Measurements from ENCODE around the gene MNX1.

DNA sequence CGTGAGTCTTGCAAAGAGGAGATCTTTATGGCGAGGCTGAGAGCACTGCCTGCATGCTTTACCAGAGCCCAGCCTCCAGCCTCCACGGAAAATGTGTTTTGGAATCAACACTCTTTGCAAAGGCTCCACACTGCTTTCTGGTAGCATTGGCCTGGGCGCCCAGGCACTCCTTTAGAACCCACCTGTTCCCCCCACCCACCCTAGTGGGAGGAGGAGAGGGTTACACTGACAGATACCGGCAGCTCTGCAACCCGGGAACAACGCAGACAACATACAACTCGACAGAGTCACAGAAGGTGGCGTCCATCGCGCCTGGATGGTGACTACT is 5.5 kb upstream of the MNX1 start:
- TF ChIP-seq, protein P1, sequence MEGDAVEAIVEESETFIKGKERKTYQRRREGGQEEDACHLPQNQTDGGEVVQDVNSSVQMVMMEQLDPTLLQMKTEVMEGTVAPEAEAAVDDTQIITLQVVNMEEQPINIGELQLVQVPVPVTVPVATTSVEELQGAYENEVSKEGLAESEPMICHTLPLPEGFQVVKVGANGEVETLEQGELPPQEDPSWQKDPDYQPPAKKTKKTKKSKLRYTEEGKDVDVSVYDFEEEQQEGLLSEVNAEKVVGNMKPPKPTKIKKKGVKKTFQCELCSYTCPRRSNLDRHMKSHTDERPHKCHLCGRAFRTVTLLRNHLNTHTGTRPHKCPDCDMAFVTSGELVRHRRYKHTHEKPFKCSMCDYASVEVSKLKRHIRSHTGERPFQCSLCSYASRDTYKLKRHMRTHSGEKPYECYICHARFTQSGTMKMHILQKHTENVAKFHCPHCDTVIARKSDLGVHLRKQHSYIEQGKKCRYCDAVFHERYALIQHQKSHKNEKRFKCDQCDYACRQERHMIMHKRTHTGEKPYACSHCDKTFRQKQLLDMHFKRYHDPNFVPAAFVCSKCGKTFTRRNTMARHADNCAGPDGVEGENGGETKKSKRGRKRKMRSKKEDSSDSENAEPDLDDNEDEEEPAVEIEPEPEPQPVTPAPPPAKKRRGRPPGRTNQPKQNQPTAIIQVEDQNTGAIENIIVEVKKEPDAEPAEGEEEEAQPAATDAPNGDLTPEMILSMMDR (IDR thresholded peaks at IDR 0.05; ENCODE audit: extremely low read depth in 1 of 2, insufficient read depth in 1 of 2, low read depth in 1 of 2, low read length in 2 of 2) = no peak
- no peak for TF ChIP-seq GATA2 (IDR thresholded peaks at IDR 0.05; ENCODE audit: insufficient read depth, insufficient read length, low read depth, low read length)
- TF ChIP-seq, protein P2, sequence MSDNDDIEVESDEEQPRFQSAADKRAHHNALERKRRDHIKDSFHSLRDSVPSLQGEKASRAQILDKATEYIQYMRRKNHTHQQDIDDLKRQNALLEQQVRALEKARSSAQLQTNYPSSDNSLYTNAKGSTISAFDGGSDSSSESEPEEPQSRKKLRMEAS (IDR thresholded peaks at IDR 0.05; ENCODE audit: insufficient read depth, insufficient read length) = no peak
- TF ChIP-seq POLR2A (IDR thresholded peaks at IDR 0.05; ENCODE audit: low read depth, low read length) = no peak
- TF ChIP-seq JUN (IDR thresholded peaks at IDR 0.05; ENCODE audit: borderline replicate concordance, insufficient read depth, insufficient read length, low read depth) = no peak
- TF ChIP-seq FOS (IDR thresholded peaks at IDR 0.05; ENCODE audit: borderline replicate concordance, insufficient read depth, low read length) = no peak
- no peak for TF ChIP-seq POLR2AphosphoS5 (IDR thresholded peaks at IDR 0.05; ENCODE audit: insufficient read depth, low read depth, low read length)

Data from endothelial cell of umbilical vein (primary cell).